Measurements from ENCODE around the gene HMCN2.

GRCh38 chr9:130225586-130225985 is 40.0 kb upstream of the HMCN2 start:
- no peak for TF ChIP-seq POLR2A (IDR thresholded peaks at IDR 0.05)
- TF ChIP-seq CTCF (IDR thresholded peaks at IDR 0.05) = no peak
- no peak for TF ChIP-seq POLR2AphosphoS5 (IDR thresholded peaks at IDR 0.05)
